TTC549 (cell line): ENCODE measurements around the gene LMOD1.
A peak's percentile ranks its signal among the peaks of the same experiment; 100 is the strongest.
"Not testable (repeated sequence)": the region's sequence is repeated elsewhere in the genome, so short reads cannot be mapped to it uniquely, and the experiment has no call there.

Experiments used
- FAIRE-seq: peaks from 2 replicates; lab custom pipeline; 2012; peaks lifted over from hg19 to GRCh38; lab: Jason Lieb, UNC

The LMOD1 gene

DNA sequence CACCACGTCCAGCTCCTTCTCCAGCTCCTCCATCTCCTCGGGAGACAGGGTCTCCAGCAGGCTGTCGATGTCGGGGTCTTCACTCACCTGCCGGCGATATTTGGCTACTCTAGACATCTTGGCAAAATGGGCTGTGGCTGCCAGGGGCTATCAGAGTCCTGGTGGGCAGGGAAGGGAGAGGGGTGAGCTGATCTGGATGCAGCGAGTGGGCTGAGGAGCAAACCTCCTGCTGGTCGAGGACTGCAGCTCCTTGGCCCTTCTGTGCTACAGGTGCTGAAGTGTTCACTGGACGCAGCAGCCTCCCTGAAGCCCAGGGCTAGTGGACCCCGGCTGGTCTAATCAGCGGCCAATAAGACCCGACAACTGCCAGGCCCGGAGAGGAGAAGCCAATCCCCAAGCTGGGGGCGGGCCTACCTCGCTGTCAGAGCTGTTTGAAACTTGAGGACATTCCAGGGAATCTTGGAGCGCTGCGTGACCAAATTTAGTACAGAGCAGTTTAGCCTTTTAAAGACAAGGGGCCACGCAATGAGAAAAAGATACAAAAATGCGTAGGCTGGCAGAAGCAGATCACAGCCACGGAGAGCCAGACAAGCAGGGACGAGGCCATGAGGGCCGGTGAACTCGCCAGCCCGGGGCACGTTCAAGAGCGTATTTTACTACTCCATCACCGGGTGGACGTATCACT, at the start of gene LMOD1:
LMOD1 (minus strand) TSS at position 325 of the 685 bp plus-strand sequence; CDS start at position 117, 208 bp downstream.
- FAIRE-seq = peak; percentile 92

DNA sequence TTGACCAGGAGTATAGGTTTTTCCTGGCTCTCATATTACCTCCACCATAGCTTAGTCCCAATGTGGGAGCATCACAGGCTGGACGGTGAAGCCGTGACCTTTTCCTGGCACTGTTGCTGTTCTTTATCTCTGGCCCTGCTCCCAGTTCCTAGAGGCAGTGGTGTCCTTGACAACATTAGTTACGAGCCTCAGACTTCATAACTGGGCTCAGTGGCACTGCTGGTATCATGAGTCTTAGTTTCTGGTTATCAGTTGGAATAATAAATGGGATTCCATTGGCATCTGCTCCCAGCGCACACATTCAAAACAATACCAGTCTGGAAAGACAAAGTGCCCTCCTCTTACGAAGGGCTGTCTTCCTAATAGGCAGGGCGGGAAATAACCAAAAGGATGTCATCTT, 44.1 kb upstream of the LMOD1 start:
- FAIRE-seq = no peak

DNA sequence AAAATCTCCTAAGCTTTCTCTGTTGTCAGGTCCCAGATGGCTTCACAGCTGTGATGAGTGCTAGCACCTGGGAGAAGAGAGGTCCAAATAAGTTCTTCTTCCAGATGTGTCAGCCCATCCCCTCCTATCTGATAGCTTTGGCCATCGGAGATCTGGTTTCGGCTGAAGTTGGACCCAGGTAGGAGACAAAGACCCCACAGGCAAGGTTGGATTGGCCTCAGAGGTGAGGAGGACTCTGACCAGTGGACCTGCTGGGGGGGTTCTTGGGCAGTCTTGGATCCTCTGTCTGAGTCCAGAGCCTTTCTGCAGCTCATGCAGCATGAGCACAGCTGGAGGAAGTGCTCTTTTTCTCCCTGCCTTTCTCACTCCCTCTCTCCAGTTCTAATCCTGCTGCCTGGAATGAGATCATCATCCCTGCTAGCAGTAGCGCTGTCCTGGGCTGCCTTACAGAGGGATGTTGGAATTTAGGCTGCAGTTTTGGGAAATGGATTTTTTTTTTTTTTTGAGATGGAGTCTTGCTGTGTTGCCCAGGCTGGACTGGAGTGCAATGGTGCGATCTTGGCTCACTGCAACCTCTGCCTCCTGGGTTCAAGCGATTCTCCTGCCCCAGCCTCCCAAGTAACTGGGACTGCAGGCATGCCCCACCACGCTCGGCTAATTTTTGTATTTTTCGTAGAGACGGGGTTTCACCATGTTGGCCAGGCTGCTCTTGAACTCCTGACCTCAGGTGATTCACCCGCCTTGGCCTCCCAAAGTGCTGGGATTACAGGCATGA, 43.2 kb upstream of the LMOD1 start:
- FAIRE-seq = no peak

DNA sequence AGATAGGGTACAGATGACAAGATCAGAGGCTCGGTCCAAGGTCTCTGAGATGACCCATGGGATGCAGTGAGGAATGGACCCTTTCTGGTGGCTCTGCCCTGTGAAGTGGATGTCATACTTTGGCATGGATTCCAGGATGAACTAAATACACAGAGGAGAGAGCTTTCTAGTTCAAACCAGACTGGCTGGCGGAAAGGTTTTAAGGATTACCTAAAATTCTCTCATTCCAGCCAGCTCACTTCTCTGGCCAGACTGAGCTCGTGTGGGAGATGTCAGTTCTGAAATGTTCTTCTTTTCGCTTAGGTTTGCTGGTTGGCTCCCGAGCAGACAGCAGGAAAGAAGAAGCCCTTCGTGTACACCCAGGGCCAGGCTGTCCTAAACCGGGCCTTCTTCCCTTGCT, 42.3 kb upstream of the LMOD1 start:
- no peak for FAIRE-seq

DNA sequence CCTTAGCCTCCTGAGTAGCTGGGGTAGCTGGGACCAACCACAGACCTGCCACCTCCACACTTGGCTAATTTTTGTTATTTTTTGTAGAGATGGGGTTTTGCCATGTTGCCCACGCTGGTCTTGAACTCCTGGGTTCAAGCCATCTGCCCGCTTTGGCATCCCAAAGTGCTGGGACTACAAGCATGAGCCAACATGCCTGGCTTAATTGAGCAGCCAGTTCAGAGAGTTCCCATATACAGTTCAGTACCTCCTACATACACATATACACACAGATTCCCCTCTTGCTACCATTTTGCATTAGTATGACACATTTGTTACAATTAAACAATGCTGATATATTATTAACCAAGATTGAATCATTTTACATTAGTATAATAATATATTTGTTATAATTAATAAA, 39.0 kb upstream of the LMOD1 start:
- no peak for FAIRE-seq

DNA sequence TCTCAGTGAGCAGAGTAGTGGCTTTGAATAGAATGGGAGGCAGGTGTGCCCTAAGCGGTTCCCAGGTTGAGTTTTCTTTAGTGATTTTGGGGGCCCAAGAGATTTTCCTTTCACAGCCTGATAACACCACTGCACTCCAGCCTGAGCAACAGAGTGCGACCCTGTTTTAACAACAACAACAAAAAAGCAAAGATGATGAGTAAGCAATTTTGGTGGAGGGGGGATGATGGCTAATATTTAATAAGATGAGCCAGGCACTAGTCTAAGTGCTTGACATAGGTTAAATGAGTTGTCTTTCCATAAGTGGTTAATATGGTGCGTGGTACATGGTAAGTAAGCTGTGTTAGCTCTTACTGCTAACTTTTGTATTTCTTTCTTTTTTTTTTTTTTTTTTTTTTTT, 38.1 kb upstream of the LMOD1 start:
- FAIRE-seq = no peak

DNA sequence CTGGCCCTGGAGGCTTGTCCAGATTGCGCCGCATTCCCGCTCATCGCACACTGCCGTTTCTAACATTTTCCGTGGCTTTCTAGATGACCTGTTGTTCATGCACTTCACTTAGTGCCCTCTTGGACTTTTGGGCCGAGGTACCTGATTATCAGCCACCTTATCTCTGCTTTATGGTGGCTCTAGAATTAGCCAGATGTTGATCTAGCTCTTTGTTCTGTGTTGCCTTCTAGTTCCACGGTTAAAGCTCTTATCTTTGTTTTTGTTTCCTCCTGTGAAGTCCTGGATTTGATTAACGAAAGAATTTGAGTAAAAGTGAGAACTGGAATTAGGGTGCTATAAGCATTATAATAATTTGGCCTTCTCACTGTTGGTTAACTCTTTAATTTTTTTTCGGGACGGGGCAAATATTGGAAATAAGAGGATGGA, 37.0 kb upstream of the LMOD1 start:
- FAIRE-seq = no peak

DNA sequence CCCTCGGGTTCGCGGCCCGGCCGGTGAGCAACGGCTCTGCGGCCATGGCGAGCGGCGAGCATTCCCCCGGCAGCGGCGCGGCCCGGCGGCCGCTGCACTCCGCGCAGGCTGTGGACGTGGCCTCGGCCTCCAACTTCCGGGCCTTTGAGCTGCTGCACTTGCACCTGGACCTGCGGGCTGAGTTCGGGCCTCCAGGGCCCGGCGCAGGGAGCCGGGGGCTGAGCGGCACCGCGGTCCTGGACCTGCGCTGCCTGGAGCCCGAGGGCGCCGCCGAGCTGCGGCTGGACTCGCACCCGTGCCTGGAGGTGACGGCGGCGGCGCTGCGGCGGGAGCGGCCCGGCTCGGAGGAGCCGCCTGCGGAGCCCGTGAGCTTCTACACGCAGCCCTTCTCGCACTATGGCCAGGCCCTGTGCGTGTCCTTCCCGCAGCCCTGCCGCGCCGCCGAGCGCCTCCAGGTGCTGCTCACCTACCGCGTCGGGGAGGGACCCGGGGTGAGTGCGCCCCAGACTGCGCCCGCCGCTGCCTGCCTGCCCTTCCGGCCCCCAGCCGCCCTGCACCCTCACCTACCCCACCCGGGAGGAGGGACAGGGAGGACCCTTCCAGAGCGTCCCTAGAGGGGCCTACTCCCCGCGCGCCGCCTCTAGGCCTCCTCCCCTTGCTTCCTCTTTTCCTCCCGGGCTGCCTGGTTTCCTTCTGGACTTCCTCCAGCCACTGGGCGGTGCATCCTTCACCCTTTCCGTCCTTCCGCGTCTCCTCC, 36.5 kb upstream of the LMOD1 start, which contains the start of gene RNPEP:
RNPEP (plus strand) TSS at position 26 of the 757 bp plus-strand sequence; CDS start at position 45, 19 bp downstream.
- FAIRE-seq = no peak

DNA sequence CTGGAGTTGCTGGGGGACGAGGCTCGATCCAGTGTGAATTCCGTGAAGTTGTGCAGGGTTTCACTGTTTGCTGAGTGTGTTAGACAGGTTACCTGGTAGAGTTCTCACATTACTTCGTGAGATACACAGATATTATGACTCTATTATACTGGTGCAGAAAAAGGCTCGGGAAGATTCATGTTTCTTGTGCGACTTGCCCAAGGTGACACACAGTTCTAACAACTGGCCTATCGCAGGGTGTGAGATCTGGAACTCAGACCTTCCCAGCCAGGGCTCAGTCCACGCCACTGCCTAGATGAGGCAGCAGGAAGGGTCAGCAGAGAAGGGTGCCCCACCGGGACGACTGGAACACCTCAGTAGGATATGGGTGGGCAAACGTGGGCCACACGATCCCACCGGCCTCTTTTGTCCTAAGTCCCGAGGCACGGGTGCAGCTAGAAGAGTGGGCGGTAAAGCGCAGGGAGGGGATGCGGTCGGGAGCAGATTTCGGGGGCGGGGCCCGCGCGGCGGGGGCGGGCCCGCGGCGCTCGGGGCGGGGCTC, 35.8 kb upstream of the LMOD1 start:
- no peak for FAIRE-seq

DNA sequence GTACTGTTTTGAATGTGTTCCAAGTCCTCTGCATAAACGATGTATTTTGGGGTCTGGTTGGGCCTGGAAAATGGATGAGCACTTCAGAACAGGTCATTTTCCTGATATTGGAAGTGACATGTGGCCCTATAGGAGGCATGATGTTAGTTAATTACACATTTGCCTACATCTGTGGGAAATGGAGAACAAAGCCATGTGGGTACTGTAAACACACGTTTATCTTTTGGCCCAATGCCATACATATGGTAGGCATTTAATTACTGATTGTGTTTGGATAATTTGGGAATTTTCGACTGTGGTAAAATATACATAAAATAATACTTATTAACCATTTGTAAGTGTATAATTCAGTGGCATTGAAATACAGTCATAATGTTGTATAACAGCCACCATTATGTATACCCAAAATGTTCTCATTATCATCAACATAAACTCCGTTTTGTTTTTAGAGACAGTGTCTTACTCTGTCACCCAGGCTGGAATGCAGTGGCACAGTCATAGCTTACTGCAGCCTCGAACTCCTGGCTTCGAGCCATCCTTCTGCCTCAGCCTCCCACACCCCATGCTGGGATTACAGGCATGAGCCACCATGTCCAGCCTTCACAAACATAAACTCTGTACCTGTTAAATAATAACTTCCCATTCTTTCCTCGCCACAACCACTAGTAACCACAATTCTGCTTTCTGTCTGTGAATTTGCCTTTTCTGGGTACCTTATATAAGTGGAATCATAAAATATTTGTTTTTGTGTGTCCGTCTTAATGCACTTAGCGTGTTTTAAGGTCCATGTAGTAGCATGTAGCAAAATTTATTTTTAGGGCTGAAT, 24.2 kb upstream of the LMOD1 start:
- FAIRE-seq = no peak

DNA sequence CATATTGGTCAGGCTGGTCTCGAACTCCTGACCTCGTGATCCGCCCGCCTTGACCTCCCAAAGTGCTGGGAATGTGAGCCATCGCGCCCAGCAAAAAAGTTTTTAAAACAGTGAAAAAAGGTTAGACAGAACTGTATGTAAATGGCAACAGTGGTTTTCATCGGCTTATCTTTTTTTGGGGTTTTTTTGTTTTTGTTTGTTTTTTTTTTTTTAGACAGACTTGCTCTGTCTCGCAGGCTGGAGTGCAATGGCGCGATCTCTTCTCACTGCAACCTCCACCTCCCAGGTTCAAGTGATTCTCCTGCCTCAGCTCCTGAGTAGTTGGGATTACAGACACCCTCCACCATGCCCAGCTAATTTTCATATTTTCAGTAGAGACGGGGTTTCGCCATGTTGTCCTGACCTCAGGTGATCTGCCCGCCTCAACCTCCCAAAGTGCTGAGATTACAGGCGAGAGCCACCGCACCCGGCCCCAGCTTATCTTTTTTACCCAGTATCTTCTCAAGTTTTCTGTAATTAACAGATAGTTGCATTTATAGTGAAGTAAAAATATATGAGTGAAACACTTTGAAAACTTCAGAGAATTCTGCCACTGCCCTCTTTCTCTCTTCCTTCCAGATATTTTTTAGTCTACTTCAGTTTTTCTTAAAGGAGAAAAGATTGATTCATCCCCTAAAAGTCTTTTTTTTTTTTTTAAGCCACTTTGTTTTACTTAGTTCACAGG, 22.0 kb upstream of the LMOD1 start:
- no peak for FAIRE-seq

DNA sequence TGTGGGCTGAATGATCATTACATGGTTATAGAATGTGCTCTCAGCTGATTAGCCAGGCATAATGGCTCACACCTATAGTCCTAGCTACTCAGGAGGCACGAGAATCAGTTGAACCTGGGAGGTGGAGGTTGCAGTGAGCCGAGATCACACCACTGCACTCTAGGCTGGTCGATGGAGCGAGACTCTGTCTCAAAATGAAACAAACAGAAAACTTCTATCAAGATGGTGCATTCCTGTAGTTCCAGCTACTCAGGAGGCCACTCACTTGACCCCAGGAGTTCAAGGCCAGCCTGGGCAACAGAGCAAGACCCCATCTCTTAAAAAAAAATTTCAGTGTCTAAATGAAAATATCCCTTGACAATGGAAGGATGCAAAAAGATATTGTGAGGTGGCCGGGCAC, 19.8 kb upstream of the LMOD1 start:
- no peak for FAIRE-seq

DNA sequence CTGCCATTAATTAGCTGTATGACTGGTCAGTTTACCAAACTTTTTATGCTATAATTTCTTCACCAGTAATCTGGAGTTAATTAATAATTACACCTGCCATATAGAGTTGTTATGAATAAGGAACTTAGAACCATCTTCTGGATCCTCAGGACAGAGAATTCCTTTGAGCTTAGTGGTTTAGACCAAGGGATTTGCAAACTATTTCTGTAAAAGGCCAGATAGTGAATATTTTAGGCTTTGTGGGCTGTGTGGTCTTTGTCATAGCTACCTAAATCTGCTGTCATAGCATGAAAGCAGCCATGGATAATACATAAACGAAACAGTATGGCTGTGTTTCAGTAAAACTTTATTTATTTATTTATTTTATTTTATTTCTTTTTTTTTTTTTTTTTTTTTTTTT, 17.9 kb upstream of the LMOD1 start:
- no peak for FAIRE-seq

DNA sequence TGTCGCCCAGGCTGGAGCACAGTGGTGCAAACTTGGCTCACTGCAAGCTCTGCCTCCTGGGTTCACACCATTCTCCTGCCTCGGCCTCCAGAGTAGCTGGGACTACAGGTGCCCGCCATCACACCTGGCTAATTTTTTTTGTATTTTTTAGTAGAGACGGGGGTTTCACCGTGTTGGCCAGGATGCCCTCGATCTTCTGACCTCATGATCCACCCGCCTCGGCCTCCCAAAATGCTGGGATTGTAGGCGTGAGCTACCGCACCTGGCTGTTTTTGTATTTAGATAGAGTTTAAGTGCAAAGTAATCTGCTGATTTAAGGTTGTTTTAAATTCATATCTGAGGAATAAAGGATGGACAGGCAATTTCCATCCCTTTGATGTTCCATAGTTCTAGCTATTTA, 16.0 kb upstream of the LMOD1 start:
- not testable (repeated sequence) for FAIRE-seq

DNA sequence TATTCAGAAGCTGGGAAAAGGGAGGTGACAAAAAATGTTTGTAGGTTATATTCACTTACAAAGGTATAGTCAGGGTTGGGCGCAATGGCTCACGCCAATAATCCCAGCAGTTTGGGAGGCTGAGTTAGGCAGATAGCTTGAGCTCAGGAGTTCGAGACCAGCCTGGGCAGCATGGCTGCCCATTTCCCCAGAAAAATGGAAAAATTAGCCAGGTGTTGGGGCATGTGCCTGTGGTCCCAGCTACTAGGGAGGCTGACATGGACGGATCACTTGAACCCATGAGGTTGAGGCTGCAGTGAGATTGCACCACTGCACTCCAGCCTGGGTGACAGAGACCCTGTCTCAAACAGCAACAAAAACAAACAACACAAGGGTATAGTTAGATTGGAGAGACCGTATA, 12.0 kb upstream of the LMOD1 start:
- FAIRE-seq = no peak

DNA sequence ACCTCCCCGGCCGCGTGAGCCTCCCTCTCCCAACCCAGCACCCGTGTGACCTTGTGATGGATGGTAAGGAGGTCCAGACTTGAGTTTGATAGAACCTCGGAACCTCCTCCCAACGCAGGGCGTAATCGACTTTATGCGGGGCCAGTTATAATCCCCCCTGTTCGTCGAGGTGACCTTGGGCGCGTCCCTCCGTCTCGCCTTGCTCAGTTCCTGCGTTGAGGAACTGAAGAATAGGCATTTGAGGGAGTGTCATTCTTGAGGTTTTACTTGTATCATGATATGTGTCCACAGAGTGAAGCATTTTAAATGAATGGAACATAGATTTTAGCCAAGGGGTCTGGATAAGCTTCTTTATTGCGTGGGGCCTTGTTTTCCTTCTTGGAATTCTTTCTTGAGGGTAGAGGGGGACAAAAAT, 9.4 kb upstream of the LMOD1 start:
- no peak for FAIRE-seq

DNA sequence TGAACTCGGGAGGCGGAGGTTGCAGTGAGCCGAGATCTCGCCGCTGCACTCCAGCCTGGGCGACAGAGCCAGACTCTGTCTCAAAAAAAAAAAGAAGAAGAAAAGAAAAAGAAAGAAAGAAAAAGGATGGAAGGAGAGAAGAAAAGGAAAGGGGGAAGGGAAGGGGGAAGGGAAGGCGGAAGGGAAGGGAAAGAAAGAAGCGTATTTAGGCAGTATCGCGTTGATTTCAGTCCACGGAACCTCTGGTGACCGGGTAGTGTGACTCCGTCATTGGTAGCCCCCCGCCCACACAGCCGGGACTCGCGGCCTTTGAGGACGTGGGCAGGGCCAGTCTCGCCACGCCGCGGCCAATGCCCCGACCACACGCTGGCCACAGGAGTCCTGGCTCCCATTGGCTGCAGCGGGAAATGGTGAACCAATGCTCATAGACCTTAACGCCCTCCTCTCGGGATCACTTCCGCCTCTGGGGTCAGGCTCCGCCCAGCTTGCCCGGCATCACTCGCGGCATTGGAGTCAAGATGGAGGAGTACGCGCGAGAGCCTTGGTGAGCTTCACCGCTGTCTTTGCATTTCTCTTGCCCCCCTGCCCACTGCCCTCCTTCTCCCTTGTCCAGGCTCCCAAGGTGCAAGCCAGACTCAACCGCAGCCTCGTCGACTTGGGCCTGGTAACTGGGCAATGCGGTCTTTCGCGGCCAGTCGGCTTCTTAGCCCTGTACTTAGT, 8.8 kb upstream of the LMOD1 start, which contains the start of gene TIMM17A:
TIMM17A (plus strand) TSS at position 495 of the 720 bp plus-strand sequence; CDS start at position 519, 24 bp downstream.
- FAIRE-seq = peak; percentile 99

DNA sequence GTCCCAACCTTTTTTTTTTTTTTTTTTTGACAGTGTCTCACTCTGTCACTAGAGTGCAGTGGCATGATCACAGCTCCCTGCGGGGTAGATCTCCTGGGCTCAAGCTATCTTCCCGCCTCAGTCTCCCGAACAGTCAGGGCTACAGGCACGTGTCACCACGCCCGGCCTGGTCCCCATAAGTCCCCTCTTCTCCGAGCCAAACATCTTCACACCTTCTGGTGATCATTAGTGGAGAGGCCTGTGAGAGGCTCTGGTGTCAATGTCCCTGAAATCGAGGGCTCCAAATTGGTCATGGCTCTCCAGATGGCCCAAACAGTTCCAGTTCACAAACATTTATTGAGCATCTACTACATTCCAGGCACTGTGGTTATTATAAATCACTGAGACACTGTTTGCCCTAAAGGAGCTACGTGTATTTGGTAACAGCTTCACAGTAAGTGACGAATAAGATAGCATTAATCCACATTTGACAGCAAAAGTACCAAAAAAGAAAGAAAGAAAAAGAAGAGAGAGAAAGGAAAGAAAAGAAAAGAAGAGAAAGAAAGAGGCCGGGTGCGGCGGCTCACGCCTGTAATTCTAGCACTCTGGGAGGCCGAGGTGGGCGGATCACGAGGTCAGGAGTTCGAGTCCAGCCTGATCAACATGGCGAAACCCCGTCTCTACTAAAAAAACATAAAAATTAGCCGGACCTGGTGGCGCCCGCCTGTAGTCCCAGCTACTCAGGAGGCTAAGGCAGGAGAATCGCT, 8.1 kb upstream of the LMOD1 start:
- FAIRE-seq = no peak

DNA sequence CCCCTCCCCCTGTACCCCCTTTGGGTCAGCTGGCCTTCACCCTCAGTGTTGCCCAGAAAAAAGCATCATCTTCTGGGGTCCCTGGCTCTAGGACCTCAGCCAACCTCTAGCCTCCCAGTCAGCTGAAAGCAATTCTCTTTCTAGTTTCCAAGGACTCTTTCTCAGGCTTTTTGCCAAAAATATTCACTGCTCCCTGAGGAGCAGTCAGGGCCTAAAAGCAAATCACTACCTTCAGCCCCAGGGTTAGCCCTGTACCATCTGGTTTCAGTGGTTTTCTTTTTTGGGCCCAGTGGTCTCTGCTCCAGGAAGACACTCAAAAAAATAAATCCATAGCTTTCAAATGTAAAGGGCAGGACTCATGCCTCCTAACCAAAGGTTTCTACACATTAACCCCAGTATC, 3.1 kb upstream of the LMOD1 start:
- no peak for FAIRE-seq

DNA sequence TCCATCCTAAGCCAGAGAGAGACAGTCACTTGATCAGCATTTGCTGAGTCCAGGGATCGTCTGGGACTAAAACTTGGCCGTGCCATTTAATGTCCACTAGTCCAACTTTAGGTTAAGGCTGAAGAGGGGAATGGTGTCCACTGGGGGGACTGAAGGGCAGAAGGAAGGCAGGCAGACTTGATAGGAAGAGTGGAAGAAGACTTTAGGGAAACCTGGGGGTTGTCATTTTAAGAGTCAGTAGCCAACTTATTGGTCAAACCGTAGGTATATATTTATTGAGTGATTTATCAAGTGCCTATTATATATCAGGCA, 1.3 kb upstream of the LMOD1 start:
- FAIRE-seq = no peak
